HG03064 (cell line): ENCODE measurements around the gene COL20A1.

Source experiments
- ATAC-seq: cut with Tn5 transposase; IDR thresholded peaks from one replicate; pipeline ENCODE4 v1.9.1; 2021; ENCODE audit warnings: low read depth; ENCODE audit not compliant: unreplicated experiment

The COL20A1 gene

GRCh38 chr20:63317061-63317460 lies 24.1 kb downstream of the COL20A1 start:
- no peak for ATAC-seq

- ATAC-seq: no peak
Observed at GRCh38 chr20:63317601-63318291, 24.8 kb downstream of the COL20A1 start.

DNA sequence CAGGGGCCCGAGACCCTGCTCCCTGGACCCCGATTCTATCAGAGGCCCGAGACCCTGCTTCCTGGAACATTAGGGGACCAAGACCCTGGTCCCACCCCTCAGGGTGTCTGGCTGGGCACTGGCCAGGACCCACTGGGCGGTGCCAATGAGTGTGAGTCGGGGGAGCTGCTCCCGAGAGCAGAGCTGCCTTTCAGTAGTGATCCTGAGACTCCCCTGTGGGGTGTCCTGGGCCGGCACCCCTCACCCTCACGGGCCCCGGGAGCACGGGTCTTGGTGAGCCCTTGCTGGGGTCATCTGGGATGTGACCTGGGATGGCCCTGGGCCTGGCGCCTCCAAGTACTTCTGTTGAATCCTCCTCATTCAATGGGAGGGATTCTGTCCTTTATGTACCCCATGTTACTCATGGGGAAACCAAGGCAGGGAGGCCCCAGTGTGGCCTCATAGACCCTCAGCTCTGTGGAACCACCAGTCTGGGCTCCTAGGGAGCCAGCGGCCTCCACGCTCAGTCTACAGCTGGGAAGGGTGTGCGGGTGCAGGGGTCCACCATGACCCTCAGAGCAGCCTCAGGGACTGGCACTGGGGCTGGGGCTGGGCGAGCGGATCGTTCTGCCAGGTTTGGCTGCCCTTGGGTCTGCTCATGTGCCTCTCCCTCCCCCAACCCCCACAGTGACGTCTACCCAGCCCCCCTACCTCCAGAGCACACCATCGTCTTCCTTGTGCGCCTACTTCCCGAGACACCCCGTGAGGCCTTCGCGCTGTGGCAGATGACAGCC lies 25.6 kb downstream of the COL20A1 start:
- no peak for ATAC-seq

DNA sequence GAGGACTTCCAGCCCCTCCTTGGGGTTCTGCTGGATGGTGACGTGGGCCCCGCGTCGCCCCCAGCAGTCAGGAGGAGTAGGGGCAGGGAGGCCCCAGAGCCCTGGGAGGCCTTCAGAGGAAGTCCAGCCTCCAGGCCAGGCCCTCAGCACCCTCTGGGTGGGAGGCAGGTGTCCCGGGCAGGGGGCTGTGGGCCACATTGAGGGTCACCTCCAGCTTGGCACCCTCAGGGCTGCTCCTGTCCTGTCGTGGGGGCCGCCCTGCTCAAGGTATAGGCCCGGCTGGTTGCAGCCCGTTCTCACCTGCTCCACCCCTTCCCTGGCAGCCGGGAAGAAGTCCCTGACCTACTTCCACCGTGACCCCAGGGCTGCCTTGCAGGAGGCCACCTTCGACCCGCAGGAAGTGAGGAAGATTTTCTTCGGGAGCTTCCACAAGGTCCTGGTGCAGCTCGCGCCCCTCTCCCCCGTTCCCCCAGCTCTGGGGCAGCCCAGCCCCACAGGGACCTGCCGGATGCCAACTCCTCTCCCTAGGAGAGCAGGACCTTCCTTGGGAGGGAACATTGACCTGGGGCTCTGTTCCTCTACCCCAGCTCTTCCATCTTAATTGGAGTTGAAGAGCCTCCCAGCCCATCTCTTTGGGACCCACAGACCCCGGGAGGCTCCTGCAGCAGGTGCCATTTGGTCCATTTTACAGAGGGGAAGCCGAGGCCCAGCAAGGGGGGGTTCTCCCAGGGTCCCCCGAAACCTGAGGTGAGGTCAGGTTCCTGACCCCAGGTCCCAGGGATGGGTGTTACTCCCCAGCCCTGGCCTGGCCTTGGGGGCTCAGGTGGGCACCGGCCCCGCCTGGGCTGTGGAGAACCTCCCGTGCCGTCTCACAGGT lies 26.4 kb downstream of the COL20A1 start:
- ATAC-seq: no peak

- no peak for ATAC-seq
Observed at GRCh38 chr20:63320041-63320511, 27.1 kb downstream of the COL20A1 start.

GRCh38 chr20:63320616-63321147 lies 27.7 kb downstream of the COL20A1 start:
- ATAC-seq: no peak

GRCh38 chr20:63321148-63321831 lies 28.3 kb downstream of the COL20A1 start:
- no peak for ATAC-seq

DNA sequence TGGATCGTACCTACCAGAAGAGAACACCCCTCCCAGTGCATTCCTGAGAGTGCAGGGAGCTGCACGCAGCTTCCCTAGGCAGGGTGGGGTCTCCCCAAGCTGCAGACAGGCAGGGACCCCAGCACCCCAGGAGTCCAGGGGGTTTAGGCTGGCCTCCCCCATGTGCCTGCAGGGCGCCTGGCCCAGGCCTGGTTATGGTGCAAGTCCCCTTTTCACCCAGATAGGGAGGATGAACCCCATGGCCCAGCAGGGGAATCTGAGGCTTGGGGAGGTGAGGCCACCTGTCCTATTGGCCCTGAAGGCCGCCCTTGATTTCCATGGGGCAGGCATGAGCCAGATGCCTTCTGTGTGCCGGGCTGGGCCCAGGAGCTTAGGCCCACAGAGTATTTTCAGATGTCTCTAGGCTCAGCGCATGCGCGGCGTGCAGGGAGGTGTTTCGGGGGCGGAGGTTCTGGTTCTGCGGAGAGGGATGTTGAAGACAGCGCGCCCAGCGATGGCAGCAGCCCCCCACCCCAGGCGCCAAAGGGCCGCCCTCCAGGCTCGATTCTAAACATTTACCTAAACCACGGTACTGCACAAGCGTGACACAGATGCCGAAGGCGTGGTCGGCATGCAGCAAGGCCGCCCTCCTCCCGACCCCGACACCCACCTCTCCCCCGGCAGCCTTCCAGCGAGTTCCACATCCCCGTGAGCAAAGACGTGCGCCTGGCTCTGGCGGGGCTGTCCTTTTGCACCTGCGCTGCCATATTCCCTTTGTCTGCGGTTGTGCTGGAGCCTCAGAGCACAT lies 29.4 kb downstream of the COL20A1 start:
- ATAC-seq: no peak

DNA sequence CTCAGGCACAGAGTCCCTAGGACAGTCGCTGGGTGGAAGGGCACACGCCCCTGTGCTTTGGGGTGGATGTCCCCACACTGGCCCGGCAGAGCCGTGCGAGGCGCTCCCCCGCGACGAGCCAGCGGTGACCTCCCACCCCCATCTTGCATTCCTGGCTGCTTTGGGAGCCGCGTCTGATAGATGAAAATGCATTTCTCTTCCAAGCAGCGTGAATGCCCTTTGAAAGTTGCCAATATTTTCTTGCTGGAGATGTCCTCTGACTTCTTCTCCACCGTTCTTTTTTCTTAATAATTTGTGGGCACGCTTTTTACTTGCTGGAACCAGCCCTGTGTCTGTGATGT lies 29.9 kb downstream of the COL20A1 start:
- no peak for ATAC-seq

DNA sequence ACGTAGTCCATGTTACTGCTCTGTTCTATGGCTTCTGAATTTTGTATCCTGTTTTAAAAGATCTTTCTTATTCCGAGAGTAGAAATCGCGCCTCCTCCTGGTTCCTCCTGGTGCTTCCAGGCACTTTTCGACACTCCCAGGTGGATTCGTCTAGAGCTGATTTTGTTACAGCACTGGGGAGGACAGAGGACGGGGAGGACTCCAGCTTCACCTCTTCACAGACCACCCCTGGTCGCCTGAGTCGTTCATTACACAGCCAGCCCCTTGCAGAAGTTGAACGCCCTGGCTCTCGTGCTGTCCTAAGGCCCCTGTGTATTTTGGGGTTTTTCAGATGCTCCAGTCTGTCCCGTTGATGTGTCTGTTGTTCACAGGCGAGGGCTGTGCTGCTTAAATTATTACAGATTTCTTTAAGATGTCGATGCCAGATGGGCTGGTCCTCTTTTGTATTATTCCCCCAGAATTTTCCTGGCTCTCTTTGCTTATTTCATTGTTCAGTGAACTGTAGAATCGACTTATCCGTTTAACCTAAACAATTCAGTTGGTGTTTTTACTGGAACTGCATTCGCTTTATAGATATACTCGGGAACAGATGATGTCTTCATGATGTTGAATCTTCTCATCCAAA lies 30.5 kb downstream of the COL20A1 start:
- ATAC-seq: no peak

DNA sequence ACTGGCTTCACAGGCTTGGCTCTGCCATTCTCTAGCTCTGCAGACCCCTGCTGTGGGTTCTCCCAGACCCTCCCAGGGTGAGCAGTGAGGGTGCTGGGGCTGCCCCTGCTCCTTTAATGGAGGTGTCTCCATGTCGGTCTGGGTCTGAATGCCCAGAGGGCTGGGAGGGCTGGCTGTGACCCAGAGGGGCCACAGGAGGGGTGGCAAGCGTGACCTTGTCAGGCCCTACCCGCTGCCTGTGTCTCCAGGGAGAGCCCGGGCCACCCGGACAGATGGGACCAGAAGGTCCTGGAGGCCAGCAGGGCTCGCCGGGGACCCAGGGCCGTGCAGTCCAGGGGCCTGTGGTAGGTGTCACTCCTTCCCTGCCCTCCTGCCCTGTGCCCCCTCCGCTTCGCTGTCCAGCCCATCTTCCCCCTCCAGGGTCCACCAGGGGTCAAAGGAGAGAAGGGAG lies 32.1 kb downstream of the COL20A1 start:
- no peak for ATAC-seq

DNA sequence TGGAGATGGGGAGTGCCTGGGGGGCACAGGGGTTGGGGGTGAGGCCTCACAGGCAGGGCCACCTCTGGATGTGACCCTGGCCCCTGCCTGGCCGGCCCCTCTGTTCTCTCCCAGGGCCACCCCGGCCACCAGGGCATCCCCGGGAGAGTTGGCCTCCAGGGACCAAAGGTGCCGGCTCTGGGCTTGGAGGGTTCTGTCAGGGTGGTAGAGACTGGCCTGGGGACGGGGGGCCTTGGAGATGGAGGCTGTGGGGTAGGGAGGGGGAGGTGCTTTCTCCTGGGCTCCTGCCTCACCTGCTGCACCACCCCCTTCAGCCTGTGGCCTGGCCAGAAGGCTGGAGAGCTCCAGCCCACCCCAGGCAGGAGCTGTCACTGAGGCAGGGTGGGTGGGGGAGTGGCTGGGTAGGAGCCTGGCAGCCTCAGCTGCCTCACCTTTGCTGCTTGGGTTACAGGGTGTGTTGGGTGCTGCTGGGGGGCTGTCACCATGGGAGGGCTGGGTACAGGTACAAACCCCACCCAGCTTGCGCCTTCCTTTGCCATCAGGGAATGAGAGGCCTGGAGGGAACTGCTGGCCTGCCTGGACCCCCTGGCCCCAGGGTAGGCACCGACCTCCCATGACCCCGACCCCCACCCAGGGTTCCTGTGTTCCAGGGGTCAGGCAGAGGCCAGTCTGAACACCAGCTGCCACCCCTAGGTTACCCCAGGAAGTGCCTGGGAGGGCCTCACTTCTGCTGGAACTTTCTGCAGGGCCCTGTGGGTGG lies 32.7 kb downstream of the COL20A1 start:
- no peak for ATAC-seq

DNA sequence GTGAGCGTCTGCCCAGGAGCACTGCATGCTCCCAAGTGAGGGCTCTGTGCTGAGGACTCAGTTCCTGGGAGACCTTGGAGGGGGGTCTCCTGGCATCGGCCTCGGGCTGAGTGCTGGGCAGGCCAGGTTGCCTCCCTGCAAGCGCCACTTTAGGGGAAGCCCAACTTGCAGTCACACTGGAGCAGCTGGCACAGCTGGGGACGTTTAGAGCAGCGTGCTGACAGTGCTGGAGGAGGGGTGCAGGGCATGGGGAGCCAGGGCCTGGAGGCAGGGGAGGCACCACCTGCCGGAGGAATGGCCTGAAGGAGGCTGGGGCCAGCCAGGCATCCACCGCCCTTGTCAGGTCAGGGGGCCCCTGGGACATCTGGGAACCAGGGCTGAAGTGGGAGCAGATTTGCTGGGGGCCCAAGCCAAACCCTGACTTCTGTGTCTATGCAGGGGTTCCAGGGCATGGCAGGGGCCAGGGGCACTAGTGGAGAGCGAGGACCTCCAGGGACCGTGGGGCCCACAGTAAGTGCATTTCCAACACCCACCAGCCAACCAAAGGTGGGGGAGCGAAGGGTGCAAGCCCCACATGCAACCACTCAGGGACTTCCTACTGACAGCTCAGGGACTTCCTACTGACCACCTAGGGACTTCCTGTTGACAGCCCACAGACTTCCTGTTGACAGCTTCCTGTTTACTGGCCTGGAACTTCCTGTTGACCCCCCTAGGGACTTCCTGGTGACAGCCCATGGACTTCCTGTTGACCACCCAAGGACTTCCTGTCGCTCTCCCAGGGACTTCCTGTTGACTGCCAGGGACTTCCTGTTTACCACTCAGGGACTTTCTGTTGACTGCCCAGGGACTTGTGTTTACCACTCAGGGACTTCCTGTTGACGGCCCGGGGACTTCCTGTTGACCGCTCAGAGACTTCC lies 33.6 kb downstream of the COL20A1 start:
- ATAC-seq: no peak

GRCh38 chr20:63327231-63327745 lies 34.3 kb downstream of the COL20A1 start:
- ATAC-seq: no peak

DNA sequence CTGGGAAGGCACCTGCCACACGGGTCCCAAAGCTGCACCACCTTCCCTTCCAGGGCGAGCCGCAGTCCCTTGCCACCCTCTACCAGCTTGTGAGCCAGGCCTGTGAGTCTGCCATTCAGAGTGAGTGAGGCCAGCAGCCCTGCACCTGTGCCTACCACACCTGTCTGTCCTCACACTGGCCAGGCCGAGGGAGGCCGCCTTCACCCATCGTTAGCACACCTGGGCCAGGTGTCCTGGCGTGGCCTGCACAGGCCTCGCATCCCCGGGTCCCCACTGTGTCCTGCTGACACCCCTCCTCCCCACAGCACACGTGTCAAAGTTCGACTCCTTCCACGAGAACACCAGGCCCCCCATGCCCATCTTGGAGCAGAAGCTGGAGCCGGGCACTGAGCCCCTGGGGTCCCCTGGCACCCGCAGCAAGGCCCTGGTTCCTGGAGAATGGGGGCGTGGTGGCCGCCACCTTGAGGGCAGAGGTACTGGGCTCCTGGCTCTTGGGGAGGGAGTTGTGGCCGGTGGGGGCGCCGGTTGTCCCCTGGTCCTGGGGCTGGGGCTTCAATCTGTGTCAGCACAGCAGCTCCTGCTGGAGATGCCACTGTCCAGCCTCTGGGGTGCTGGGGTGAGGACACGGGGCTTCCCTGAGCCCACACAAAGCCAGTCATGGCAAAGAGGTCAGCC lies 35.2 kb downstream of the COL20A1 start:
- ATAC-seq: no peak

GRCh38 chr20:63328718-63329275 lies 35.8 kb downstream of the COL20A1 start:
- no peak for ATAC-seq
